ENCODE results near the gene UGDH. TPM values are rescaled to one million over a fixed set of nuclear protein-coding genes. Genes with fewer than 3 reads are reported as not detected.

Gene UGDH
- total RNA-seq, 1 donor: 277 TPM

- Histone ChIP-seq H3K4me3 (ENCODE audit: insufficient read depth, low read length) (no peak overlapping the region), H4K20me1 (ENCODE audit: insufficient read depth, low read length) (peaks cover 39% of the 10 kb centered on the region), H3K27ac (ENCODE audit: low read depth, low read length) (no peak overlapping the region), H3K9me3 (ENCODE audit: low read depth, low read length) (no peaks in the 10 kb centered on the region), H2AFZ (ENCODE audit: low read length) (no peak overlapping the region), H3K4me2 (ENCODE audit: insufficient read depth, low read length) (no peak overlapping the region), H3K4me1 (ENCODE audit: insufficient read depth, low read length) (peaks cover 13% of the 10 kb centered on the region), H3K27me3 (ENCODE audit: insufficient read depth, low read length) (no peaks in the 10 kb centered on the region), H3K79me2 (ENCODE audit: insufficient read depth, low read length) (peaks cover 13% of the 10 kb centered on the region), H3K36me3 (ENCODE audit: insufficient read depth, low read length) (peaks cover 66% of the 10 kb centered on the region)
- no peak for TF ChIP-seq CTCF (IDR thresholded peaks at IDR 0.05; ENCODE audit: extremely low read depth, low read depth, low read length)
- DNase-seq (ENCODE audit: insufficient read length, low spot score, missing footprints): no peak
Measured at GRCh38 chr4:39451423-39452023, 75.7 kb downstream of the UGDH start.

- Histone ChIP-seq H3K4me1 (ENCODE audit: insufficient read depth, low read length) (peaks cover 5% of the 10 kb centered on the region), H4K20me1 (ENCODE audit: insufficient read depth, low read length) (peaks cover 30% of the 10 kb centered on the region), H3K27ac (ENCODE audit: low read depth, low read length) (no peak overlapping the region), H3K9me3 (ENCODE audit: low read depth, low read length) (no peaks in the 10 kb centered on the region), H3K79me2 (ENCODE audit: insufficient read depth, low read length) (peaks cover 4% of the 10 kb centered on the region), H3K4me2 (ENCODE audit: insufficient read depth, low read length) (no peak overlapping the region), H3K4me3 (ENCODE audit: insufficient read depth, low read length) (no peak overlapping the region), H2AFZ (ENCODE audit: low read length) (no peak overlapping the region), H3K27me3 (ENCODE audit: insufficient read depth, low read length) (no peaks in the 10 kb centered on the region), H3K36me3 (ENCODE audit: insufficient read depth, low read length) (peaks cover 57% of the 10 kb centered on the region)
- no peak for DNase-seq (ENCODE audit: insufficient read length, low spot score, missing footprints)
- no peak for TF ChIP-seq CTCF (IDR thresholded peaks at IDR 0.05; ENCODE audit: extremely low read depth, low read depth, low read length)
Measured at GRCh38 chr4:39450618-39451017, 76.6 kb downstream of the UGDH start.

Other genes with a start within 250 kb of the UGDH start
- 49.9 and 54.5 TPM in 2 replicates for gene RFC1, start 161.1 kb downstream of the UGDH start, total RNA-seq
- not detected in 2 replicates for gene KLB, start 120.5 kb downstream of the UGDH start, total RNA-seq
- gene RPL9, start 68.5 kb downstream of the UGDH start, total RNA-seq: 1,561 and 1,800 TPM in 2 replicates
- 8.7 and 11.2 TPM in 2 replicates for gene LIAS, start 68.4 kb downstream of the UGDH start, total RNA-seq
- 61.5 and 68.7 TPM in 2 replicates for gene SMIM14, start 111.4 kb upstream of the UGDH start, total RNA-seq
- 19.2 and 19.4 TPM in 2 replicates for gene UBE2K, start 170.7 kb upstream of the UGDH start, total RNA-seq